Effector CD8-positive, alpha-beta T cell (primary cell): Measurements from ENCODE around the gene SLC29A3.

Experiments used
- DNase-seq: peaks from one replicate; lab custom pipeline; 2025; lab: John Stamatoyannopoulos, UW

SLC29A3 gene

DNA sequence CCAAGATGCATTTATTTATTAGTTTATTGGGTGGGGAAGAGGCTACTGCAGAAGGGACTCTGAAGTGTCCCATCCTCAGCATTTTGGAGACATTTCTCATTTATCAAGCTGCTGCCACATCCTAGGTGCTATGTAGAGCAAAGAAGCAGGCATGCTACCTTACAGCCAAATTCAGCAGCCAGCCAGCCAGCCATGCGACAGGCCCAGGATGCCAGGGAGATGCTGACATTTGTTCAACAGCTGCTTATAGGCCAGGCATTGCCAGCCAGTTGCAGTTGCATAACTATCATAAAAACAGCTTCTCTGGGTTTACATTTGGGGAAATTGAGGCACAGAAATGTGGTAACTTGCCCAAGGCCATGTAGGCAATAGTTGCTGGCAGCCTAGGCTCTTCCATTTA is 2.3 kb downstream of the SLC29A3 start:
- no peak for DNase-seq

DNA sequence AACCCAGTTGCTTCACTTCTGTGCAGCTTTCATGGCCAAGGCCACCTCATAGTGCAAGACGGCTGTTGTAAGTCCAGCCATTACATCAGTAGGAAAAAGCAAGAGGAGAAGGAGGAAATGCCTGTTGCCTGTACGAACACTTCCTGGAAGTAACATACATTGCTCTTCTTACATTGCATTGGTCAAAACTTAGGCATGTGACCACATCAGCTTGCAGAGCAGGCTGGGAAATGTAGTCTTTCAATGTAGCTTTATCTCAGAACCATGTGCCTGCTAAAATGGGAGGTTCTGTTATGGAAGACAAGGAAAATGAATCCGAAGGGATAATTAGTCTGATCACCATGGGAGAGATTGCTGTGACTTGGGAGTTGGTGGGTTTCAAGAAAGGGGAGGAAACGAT is 4.3 kb downstream of the SLC29A3 start:
- no peak for DNase-seq

DNA sequence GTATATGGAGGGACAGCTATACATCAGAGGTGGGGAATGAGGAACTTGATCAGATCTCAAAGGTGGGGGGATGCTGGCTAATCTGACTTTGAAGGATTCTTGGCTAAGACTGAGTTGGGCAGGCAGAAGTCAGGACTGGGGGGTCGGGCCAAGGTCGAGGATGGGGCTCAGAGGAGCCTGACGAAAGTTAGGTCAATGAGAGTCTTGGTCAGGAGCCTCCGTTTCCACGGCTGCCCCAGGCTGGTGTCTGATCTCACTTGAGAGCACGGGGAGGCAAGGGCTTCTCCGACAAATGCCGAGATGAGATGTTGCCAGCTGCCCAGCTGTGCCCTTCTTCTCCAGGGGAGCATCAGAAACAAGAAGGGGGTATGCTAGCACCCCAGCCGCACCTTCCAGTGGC is 5.7 kb downstream of the SLC29A3 start:
- DNase-seq = no peak

DNA sequence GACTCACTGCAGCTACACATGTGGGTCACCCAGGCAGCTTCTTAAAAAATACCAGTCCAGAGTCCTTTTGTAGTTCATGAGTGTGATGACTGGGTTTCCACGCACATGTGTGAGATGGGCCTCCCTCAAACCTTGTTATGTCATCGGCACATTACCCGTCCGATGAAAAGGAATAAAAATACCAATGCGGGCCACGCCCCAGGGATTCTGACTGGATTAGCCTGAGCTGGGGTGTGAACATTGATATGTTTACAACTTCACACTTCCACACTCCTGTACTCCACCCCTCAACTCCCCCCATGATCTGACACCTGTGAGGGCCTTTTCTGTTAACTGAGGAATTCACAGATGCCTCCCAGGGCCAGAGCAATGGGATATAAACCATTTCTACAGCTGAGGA is 6.2 kb downstream of the SLC29A3 start:
- no peak for DNase-seq

DNA sequence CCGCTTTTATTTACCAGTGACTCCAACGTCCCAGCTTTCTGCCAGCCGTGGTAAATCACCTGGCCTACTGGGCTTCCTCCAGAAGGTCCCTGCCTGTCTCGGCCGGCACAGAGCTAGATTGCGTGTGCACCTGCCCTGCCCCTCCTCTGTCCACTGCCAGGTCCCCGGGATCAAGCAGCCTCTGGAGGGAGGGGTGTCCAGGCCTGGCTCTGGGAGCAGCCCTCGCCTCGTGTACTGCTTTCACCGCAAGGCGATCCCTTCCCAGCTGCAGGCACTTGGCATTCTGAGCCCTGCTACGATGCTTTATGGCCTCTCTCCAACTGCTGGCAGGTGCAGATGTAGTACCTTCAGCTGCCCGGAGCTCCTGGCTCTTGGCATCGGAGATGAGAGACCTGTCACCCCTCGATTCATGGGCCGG is 7.4 kb downstream of the SLC29A3 start:
- no peak for DNase-seq

DNA sequence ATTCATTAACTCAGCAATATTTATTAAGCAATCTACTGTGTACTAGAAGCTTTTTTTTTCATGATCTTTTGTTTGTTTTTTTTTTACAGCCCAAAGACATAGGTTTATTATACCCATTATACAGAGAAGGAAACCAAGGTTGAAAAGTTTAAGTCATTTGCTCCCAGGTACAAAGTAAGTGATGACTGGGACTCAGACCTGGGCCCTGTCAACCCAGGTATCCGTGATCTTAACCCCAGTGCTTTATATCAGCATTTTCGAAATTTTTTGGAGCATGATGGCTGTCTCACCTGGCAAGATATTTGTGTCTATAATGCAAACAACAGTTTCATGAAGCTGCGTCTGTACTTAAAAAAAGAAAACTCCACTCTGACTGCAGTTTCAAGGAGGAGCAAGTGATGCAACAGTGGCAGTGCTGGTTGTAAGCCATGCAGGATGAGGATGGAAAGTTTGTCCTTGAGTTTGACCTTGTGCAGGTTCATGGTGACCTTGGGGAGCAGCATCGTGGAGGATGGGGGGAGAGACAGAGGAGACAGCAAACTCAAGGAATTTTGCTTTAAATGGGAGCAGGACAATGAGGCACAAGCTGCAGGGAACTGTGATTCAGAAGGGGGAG is 11.8 kb downstream of the SLC29A3 start:
- DNase-seq = no peak

DNA sequence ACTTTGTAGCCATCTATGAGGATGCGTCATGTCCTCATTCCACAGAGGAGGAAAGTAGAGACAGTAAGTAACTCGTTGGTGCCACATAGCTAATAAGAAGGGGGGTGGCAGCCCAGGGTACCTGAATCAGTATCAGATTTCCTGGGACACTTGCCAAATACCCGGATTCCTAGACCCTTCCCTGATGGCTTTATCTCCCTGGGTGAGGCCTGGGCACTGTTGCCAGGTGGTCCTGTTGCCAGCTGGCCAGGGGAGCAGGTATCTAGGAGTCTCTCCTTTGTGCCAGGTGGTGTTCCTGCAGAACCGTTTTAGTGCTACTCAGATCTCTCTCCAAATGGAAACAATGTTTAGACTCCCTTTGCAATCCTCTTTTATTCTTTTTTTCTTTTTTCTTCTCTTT is 12.7 kb downstream of the SLC29A3 start:
- no peak for DNase-seq

DNA sequence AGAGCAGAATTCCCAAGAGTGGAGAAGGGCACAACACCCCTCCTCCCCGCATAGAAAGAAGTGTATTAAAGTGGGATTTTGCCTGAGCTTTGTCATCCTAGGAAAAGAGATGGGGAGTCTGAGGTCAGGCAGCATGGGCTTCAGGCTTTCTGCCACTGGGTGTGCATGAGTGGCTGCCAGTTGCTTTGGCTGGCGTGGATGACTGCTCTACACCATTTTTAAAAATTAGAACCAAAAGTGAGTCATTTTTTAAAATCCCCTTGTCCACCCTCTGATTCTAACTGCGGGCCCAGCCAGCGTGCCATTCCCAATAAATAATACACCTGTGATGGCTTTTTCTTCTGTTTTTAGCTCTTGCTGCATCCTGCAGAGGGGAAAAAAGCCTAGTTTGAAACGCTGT is 13.4 kb downstream of the SLC29A3 start:
- DNase-seq = no peak

DNA sequence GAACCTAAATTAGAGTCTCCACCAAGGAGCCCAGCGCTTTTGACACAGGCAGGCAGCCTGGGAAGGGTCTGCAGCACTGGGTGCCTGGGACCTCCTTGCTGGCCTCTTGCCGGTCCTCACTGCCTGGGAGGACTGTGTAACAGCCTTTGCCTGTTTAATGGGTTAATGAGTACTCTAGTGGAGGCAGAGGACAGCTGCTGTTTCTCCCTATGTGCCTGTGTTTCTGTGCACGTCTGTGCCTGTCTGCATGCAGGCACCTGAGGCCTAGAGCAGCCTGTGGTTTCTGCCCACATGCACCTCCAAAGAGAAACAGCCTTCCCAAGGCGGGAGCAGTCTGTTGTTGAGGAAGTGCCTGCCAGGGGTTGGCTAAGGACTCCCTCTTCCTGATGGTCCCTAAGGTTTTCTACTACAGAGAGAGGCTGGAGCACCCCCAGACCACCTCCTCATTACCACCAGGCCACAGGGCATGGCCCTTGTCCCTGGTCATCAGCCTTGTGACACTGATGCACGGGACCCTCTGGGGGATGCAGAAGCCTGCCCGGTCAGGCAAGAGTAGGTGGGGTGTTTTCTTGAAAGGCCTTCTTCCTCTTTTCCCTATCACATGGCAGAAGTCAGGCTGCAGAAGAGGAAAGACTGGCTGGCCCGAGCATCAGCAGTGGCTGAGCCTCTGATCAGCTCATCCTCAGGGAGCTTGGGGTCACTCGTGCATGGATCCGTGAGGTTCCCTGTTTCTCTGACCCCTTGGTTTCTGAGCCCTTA is 14.2 kb downstream of the SLC29A3 start:
- DNase-seq = no peak

DNA sequence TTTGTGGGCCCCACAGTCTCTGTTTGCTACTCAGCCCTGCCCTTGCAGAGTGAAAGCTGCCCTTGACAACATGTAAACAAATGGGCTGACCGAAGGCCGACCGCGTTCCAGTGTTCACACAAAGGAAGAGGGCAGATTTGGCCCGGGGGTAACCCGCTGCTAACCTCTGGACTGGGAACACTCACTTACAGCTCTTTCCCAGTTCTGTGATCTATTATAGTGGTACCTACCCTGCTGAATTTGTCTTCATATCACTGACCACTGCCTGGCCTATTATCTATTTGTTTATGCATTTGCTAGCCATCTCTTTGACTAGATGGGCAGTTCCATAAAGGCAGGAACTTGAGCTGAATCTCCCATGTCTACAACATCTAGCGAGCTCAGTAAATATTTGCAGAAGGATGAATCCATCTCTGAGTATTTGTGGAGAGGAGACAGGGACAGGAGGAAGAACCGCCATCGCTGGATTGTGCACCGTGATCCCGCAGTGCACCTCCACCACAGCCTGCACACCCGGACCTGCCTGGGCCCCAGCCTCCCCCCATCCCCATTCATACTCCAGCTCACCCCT is 15.2 kb downstream of the SLC29A3 start:
- DNase-seq = no peak

DNA sequence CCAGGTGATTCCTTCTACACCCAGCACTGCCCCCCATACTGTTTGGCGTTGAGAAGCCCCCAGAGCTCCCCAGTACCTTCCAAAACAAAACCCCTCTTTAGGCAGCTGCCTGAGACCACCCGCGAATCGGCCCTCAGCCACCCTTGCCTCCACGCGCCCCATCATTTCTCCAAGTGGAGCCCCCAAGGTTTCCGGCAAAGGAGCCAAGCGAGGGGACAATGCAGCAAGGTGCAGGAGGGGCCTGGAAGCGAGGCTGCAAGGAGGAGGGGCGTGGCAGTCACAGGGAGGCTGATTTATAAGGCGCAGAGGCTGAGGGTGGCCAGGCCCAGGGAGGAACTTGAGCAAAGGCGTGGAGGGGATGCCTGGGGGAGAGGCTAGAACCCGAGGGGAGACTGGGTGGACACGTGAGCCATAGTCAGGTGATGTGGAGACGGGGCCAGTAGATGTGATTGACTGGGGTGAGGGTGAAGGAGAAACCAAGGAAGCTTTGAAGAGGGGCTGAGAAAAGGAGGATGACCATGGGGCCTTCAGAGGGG is 16.2 kb downstream of the SLC29A3 start:
- no peak for DNase-seq

DNA sequence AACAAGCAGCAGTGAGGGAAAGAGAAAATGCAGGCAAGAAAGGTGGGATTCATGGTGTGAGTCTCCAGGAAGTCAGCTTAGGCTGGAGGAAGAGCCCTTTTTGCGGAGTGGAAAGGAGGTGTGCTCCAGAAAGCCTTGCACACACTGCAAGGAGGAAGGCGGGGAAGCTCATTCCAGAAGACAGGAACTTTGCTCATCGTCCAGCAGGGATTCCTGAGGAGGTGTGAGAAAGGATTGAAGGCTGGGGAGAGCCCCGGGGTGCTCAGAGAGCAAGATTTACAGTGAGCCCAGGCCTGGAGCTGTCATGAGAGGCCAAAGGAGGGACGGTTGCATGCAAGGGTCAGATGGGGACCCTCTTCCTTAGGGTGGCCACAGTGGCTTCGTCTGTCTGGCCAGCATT is 17.6 kb downstream of the SLC29A3 start:
- DNase-seq = no peak

DNA sequence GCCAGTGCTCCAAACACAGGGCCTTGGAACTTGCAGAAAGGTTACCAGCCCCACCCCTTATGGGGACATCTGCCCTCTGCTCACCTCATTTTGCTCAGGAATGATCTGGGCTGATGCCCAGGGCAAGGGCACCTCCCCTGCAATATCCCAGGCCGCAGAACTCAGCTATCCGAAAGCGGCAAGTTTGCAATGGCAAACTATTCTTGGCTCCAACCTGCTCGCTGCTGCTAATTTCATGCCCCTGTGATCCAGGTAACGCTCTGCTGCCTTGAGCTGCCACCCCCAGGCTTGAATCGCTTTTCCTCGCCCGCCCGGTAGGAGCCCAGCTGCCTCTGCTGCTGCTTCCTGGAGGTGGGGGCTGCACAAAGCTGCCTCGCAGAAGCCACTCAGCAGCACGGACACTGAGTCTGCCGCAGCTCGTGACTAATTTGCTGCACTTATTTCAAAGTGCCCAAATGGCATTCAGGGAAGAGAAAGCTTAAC is 18.2 kb downstream of the SLC29A3 start:
- DNase-seq = no peak

DNA sequence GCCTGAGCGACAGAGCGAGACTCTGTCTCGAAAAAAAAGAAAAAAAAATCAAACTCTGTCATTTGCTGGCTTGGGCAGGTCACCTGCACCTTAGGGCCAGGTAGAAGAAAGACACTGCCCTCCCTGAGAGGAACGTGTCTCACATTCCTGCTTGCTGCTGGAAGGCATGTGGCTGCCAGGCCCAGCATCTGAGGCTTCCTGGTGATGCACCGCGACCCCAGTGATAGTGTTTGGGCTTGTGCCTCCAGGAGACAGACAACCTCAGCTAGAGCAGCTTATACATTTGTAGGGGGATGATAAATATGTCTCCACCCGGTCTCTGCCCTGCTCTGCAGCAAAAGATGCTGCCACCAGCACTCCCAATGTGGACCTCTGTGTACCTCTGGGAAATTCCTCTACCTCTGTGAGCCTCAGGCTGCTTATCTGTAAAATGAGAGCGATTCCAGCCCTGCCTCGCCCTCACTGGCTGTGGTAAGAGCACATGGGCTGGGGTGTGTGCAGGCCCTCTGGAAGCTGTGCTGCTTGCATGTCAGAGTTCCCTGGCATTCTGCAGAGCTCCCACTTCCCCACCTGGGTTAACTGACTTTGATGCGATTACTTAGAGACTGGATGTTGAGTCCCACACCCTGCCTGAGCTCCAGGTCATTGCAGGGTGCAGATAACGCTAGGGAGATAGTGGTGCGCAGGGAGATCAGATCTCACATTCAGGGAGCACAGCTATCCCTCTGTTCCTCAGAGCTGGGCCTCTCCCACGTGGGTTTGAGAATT is 19.9 kb downstream of the SLC29A3 start:
- DNase-seq = no peak

DNA sequence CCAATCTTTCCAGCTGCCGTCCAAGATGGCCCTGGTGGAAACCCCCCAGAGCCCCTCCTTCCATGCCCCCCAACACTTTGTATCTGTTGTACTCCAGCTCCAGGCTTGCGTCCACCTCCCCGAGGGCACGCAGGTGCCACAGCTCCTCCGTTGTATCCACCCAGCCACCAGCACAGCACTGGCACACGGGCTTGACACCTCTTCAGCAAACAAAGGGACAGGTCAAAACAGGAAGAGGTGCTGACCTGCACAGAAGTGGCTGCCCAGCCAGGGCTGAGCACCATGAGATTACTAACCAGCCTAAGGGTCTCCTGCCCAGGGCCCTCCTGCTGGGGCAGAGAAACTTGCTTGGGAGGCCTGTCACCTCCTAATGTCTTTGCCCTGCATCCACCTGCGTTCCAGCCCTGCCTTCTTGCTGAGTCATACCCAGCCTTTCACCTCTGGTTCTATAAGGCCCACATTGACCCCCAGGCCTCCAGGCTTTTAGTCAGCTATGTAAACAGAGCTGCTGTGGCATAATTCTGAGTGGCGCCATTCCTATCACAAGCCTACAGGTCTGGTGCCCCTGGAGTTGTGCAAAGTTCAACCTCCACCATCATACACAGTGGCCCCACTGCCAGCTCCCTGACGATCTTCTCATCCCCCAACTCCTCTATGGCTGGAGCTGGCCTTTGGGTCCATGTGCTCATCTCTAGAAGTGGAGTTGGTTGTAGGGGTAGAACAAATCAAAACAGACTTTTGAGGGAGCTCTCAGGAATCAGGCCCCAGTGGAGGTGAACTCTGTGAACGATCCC is 20.9 kb downstream of the SLC29A3 start:
- DNase-seq = no peak

DNA sequence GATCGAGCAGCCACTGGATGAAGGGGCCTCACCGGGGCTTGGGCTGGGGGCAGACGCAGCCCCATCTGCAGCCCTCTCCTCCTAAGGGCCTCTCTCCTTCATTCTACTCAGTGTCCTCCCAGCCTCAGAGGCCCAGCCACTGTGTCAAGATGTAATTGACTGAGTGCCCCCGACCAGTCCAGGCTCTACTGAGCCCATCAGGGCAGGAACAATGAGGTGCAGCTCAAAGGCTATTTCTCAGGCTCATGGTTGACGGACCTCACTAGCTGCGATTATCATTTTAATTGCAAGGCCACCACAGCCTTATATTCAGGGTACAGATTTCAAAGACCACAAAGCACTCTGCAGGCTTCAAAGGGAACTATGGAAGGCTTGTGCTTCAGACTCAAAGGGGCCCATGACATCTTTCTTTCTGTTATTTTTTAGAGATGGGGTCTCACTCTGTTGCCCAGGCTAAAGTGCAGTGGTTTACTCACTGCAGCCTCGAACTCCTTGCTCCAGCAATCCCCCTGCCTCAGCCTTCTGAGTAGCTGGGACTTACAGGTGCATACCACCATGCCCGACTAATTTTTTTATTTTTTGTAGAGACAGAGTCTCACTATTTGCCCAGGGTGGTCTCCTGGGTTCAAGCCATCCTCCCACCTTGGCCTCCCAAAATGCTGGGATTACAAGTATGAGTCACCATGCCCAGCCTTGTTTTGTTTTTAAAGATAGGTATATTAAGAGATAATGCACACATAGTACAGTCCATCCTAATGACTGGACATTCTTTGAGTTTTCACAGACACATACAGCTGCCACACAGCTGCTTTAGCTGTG is 23.7 kb downstream of the SLC29A3 start:
- no peak for DNase-seq

DNA sequence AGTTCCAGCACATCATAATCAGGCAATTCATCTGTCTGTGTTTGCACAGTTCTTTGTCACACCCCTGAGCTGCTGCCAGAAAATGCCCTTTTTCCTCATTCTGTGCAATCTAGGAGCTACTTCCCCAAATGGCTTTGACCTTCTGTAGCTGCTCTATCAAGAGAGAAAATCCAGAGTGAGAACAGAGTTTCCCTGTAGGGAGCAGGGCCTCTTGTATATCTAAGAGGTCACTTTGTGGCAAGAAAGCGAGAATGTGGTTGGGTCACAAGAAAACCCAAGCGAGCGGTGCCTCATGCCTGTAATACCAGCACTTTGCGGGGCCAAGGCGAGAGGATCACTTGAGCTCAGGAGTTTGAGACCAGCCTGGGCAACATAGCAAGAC is 24.3 kb downstream of the SLC29A3 start:
- DNase-seq = no peak

DNA sequence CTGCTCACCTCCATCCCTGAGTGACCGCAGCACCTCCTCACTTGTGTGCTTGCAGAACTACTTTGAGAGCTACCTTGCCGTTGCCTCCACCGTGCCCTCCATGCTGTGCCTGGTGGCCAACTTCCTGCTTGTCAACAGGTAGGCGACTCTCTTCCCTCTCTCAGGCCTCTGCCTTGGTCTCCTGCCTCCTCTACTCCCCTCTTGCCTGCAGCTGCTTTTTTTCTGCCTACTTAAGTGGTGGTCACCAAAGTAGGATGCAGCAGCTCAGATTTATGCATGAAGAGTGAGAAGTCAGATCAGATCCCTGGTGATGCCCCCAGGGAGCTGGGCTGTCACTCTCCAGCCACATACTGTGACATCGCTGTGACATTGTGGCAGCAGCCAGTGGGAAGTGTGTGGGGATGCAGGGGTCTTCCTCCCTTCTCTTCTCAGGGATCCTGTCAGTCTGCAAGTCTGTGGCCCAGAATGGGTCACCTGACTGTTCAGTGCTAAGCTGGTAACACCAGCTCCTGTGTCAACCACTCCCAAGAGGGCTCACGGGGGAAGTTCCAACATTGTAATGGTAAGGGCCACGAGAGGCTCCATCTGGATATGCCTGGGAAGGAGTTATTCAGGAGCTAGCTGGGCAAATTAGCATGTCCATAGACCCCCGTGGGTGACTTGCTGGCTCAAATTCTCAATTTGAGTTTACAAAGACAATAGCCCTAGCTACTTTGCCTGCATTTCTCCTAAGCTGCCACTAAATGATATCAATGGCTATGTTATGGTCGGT is 25.3 kb downstream of the SLC29A3 start:
- no peak for DNase-seq

DNA sequence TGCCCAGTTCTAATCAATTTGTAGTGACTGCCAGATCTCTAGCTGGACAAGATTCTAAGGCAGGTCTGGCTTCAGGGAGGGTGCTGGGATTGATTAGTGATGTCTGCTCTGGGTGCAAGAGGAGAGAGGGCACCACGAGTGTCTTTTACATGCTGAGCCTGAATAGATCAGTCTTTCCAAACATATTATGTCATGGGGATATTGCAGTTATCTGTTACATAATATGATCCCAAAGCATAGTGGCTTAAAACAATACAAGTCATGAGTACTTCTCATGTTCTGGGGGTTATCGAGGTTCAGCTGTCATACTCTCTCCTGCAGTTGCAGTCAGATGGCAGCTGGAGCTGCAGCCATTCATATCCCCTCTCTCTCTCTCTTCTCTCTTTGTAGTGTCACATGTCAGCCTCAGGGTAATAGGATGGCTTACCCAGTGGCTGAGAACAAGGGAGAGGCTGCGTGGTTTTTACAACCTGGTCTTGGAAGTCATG is 26.0 kb downstream of the SLC29A3 start:
- no peak for DNase-seq

DNA sequence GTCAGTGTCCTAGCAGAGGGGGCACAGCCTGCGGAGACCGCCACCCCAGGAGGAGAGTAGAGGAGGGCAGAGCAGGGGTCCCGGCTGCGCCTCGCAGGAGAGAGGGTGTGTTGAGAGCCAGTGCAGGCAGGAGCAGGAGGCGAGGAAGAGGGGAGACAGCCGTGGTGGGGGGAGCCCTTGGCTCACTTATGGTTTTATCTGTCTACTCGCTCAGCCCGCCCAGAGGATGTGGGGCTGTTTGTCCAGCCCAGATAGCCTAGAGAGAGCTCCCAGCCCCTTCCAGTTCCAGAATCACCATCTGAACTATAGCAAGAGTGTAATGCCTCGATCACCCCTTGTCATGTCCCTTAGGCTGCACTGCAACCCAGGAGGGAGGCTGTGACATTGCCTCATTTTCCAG is 26.6 kb downstream of the SLC29A3 start:
- DNase-seq = no peak
